ENCODE data around the gene ZNF74.
A peak's percentile ranks its signal among the peaks of the same experiment; 100 is the strongest.
"Not testable (repeated sequence)": the region's sequence is repeated elsewhere in the genome, so short reads cannot be mapped to it uniquely, and the experiment has no call there.

Gene ZNF74

DNA sequence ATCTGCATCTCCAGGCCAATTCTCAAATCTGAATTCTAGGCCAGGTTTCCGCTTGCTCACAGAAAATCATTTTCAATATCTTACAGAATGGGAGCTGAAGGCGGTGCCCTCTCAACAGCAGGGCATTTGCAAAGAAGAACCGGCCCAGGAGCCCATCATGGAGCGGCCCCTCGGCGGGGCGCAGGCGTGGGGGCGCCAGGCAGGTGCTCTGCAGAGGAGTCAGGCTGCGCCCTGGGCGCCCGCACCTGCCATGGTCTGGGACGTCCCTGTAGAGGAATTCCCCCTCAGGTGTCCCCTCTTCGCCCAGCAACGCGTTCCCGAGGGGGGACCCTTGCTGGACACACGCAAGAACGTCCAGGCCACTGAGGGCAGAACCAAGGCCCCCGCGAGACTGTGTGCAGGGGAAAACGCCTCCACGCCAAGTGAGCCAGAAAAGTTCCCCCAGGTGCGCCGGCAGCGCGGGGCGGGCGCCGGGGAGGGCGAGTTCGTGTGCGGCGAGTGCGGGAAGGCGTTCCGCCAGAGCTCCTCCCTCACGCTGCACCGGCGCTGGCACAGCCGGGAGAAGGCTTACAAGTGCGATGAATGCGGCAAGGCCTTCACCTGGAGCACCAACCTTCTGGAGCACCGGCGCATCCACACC, 11.5 kb downstream of the ZNF74 start:
- Histone ChIP-seq H3K4me2 (peak overlapping the region in 7 of 11 experiments; percentile 42 to 60 (median 55); a peak in 9 of 22 replicates), H3K27me3 (no peaks in the 10 kb centered on the region), H3K9me3 (replicated peaks in 1 of 11) (no peaks in the 10 kb centered on the region), H3K27ac (no peak overlapping the region), H4K20me1 (peaks cover 0 to 61% (median 41%) of the 10 kb centered on the region in 11 experiments; a peak in 17 of 22 replicates), H3K4me1 (peaks cover 0 to 35% (median 28%) of the 10 kb centered on the region in 10 experiments; a peak in 14 of 20 replicates), H3K36me3 (peaks cover 37 to 81% (median 72%) of the 10 kb centered on the region in 11 experiments), H3K9ac (no peak overlapping the region), H3K4me3 (no peak overlapping the region)
- no peak for TF ChIP-seq Cebpa-rat (IDR thresholded peaks at IDR 0.05)

DNA sequence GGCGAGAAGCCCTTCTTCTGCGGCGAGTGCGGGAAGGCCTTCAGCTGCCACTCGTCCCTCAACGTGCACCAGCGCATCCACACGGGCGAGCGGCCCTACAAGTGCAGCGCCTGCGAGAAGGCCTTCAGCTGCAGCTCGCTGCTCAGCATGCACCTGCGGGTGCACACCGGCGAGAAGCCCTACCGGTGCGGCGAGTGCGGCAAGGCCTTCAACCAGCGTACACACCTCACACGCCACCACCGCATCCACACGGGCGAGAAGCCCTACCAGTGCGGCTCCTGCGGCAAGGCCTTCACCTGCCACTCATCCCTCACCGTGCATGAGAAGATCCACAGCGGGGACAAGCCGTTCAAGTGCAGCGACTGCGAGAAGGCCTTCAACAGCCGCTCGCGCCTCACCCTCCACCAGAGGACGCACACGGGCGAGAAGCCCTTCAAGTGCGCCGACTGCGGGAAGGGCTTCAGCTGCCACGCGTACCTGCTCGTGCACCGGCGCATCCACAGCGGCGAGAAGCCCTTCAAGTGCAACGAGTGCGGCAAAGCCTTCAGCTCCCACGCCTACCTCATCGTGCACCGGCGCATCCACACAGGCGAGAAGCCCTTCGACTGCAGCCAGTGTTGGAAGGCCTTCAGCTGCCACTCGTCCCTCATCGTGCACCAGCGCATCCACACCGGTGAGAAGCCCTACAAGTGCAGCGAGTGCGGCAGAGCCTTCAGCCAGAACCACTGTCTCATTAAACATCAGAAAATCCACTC, 12.2 kb downstream of the ZNF74 start:
- Histone ChIP-seq H3K9ac (0 out of 22 replicates have a peak overlapping the region, but pooled peaks of 1 of the 11 experiments have one; percentile 19), H3K36me3 (peaks cover 37 to 75% (median 66%) of the 10 kb centered on the region in 11 experiments)

DNA sequence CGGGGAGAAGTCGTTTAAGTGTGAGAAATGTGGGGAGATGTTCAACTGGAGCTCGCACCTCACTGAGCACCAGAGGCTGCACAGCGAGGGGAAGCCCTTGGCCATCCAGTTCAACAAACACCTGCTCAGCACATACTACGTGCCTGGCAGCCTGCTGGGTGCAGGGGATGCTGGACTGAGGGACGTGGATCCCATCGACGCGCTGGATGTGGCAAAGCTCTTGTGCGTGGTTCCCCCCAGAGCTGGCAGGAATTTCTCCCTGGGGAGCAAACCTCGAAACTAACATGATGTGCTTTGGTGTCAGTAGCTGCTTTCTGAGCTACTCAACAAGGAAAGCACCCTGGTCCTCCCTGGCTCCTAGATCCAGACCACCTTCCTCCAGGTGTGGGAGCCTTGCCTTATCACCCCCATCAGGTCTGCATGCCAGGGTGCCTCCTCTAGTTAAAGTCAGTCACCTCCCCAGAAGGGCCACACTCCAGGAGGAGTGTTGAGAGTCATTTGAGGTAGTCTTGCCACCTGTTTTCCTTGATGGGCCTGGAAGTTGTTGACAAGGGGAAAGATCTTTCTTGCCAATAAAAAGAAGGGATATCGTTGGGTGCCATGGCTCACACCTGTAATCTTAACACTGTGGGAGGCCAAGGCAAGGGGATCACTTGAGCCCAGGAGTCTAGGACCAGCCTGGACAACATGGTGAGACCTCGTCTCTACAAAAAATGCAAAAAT, 12.9 kb downstream of the ZNF74 start:
- H3K4me3 ChIP-seq = no peak overlapping the region
- no peak overlapping the region for H3K27ac ChIP-seq
- H3K9me3 ChIP-seq (replicated peaks in 1 of 11) = no peaks in the 10 kb centered on the region
- peaks cover 0 to 24% (median 18%) of the 10 kb centered on the region in 10 experiments; a peak in 13 of 20 replicates for H3K4me1 ChIP-seq
- no peaks in the 10 kb centered on the region for H3K27me3 ChIP-seq
- H3K36me3 ChIP-seq = peaks cover 37 to 68% (median 59%) of the 10 kb centered on the region in 11 experiments
- peak overlapping the region in 7 of 11 experiments; percentile 42 to 60 (median 55); a peak in 14 of 22 replicates for H3K4me2 ChIP-seq
- H3K9ac ChIP-seq = peak overlapping the region in 1 of 11 experiments; percentile 19; a peak in 1 of 22 replicates
- no peak for TF ChIP-seq Cebpa-rat (IDR thresholded peaks at IDR 0.05)
- H4K20me1 ChIP-seq = peaks cover 0 to 48% (median 32%) of the 10 kb centered on the region in 11 experiments; a peak in 17 of 22 replicates

More for the DNA sequence above, 12.2 kb downstream of the ZNF74 start:
- Histone ChIP-seq H3K27ac (no peak overlapping the region), H3K4me3 (no peak overlapping the region), H3K9me3 (replicated peaks in 1 of 11) (no peaks in the 10 kb centered on the region), H3K4me1 (peaks cover 0 to 28% (median 21%) of the 10 kb centered on the region in 10 experiments; a peak in 14 of 20 replicates), H3K27me3 (no peaks in the 10 kb centered on the region), H3K4me2 (peak overlapping the region in 7 of 11 experiments; percentile 42 to 60 (median 55); a peak in 14 of 22 replicates), H4K20me1 (peaks cover 0 to 54% (median 35%) of the 10 kb centered on the region in 11 experiments; a peak in 17 of 22 replicates)
- no peak for TF ChIP-seq Cebpa-rat (IDR thresholded peaks at IDR 0.05)

DNA sequence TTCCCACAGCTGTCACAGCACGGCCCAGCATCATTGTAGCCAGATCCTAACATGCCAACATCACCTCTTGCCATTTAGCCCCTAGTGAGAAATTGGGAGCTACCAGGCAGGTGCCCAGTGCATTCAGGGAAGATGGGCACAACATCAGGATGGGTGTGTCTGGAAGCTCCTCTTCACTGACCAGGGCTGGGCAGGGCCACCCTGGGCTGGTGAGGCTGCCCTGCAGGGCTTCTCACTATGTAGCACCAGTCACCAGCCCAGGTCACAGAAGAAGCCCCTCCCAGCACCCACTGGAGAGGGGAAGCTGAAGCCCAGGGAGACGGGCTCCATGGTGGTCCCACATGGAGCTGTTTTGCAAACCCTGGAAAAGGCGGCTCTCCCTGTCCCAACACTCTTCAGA, 13.9 kb downstream of the ZNF74 start:
- Histone ChIP-seq H3K36me3 (peaks cover 34 to 58% (median 53%) of the 10 kb centered on the region in 11 experiments), H3K4me3 (no peak overlapping the region), H3K27ac (no peak overlapping the region), H4K20me1 (peaks cover 0 to 48% (median 32%) of the 10 kb centered on the region in 11 experiments; a peak in 17 of 22 replicates), H3K9me3 (replicated peaks in 1 of 11) (no peaks in the 10 kb centered on the region), H3K4me2 (no peak overlapping the region), H3K27me3 (no peaks in the 10 kb centered on the region), H3K4me1 (peaks cover 0 to 32% (median 22%) of the 10 kb centered on the region in 10 experiments; a peak in 15 of 20 replicates), H3K9ac (no peak overlapping the region)
- no peak for TF ChIP-seq Cebpa-rat (IDR thresholded peaks at IDR 0.05)

DNA sequence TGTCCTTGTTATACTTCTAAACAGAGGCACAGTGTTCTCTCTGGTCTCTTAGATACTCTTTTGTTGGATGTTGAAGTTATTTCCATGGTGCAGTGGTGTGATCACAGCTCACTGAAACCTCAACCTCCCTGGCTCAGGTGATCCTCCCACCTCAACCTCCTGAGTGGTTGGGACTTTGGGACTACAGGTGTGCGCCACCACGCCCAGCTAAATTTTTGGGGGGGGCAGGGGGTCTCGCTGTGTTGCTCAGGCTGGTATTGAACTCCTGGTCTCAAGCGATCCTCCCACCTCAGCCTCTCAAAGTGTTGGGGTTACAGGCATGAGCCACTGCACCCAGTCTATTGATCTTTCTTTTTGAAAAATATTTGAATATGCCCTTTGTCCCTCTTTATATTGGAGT, 14.9 kb downstream of the ZNF74 start:
- no peak for TF ChIP-seq Cebpa-rat (IDR thresholded peaks at IDR 0.05)
- Histone ChIP-seq H4K20me1 (peaks cover 0 to 41% (median 32%) of the 10 kb centered on the region in 11 experiments; a peak in 17 of 22 replicates), H3K4me2 (no peak overlapping the region), H3K4me3 (no peak overlapping the region), H3K9me3 (replicated peaks in 1 of 11) (no peaks in the 10 kb centered on the region), H3K4me1 (peaks cover 0 to 39% (median 27%) of the 10 kb centered on the region in 10 experiments; a peak in 16 of 20 replicates), H3K9ac (no peak overlapping the region), H3K27ac (no peak overlapping the region), H3K36me3 (peaks cover 27 to 47% (median 42%) of the 10 kb centered on the region in 11 experiments), H3K27me3 (no peaks in the 10 kb centered on the region)

DNA sequence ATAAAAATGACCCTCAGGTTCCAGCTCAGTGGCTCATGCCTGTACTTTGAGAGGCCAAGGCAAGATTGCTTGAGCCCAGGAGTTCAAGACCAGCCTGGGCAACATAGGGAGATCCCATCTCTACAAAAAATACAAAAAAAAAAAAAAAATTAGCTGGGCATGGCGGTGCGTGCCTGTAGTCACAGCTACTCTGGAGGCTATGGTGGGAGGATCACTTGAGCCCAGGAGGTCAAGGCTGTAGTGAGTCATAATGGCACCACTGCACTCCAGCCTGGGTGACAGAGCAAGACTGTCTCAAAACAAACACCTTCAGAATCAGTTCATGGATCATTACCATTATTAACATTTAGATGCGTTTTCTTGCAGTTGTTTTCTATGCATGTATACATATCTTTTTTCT, 15.4 kb downstream of the ZNF74 start:
- H3K4me3 ChIP-seq; H3K4me2 ChIP-seq; H3K9me3 ChIP-seq (replicated peaks in 1 of 11); H3K27ac ChIP-seq; H3K27me3 ChIP-seq; H3K9ac ChIP-seq: not testable (repeated sequence)
- Histone ChIP-seq H3K4me1 (peaks cover 0 to 39% (median 27%) of the 10 kb centered on the region in 10 experiments; a peak in 16 of 20 replicates), H4K20me1 (peaks cover 0 to 37% (median 32%) of the 10 kb centered on the region in 11 experiments; a peak in 17 of 22 replicates), H3K36me3 (peaks cover 26 to 42% (median 37%) of the 10 kb centered on the region in 11 experiments)

DNA sequence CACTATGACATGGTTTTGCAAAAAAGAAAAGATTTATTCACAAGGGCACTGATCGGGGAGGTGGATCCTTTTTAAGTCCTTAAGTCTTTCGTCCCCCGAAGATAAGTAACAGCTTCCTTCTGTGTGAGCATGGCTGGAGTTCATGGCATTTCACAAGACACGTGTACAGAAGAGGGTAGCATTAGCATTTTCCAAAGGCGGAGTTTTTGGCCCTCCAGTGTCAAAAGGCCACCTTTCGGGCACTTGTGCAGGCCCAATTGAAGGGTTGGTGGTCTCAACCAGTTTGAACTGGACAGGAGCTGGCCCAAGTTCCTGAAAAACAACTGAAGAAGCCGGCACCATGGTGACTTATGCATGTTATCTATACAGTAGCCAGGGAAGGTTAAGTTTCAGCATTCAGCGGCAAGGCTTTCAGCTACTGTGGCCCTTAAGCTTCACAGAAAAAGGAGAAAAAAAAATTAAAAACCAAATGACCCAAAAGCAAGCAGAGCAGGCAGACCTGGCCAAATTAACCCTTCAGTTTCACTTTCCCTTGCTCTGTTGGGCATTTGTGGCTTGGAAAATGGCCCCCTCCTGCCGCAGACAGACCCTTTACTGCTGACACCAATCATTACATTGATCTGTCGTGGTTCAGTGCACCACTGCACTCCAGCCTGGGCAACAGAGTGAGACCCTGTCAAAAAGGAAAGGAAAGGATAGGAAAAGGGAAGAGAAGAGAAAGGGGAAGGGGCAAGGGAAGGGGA, 18.7 kb downstream of the ZNF74 start:
- Histone ChIP-seq H4K20me1 (peaks cover 0 to 7% (median 5%) of the 10 kb centered on the region in 11 experiments; a peak in 12 of 22 replicates), H3K4me1 (peaks cover 0 to 25% (median 15%) of the 10 kb centered on the region in 10 experiments; a peak in 14 of 20 replicates), H3K36me3 (peaks cover 0 to 10% (median 5%) of the 10 kb centered on the region in 11 experiments; a peak in 12 of 22 replicates), H3K9ac (no peak overlapping the region), H3K9me3 (replicated peaks in 1 of 11) (no peaks in the 10 kb centered on the region), H3K27ac (no peak overlapping the region), H3K27me3 (no peaks in the 10 kb centered on the region), H3K4me3 (no peak overlapping the region), H3K4me2 (peak overlapping the region in 4 of 11 experiments; percentile 2 to 39 (median 17); a peak in 6 of 22 replicates)
- TF ChIP-seq Cebpa-rat (IDR thresholded peaks at IDR 0.05) = no peak

Measured in BLaER1 treated with 17β-estradiol and CSF1 and Interleukin-3, amounts not matched to agents 10 nM and 100 nM (cell line).